ENCODE results near the gene EHMT2.
"Not testable (repeated sequence)": the region's sequence is repeated elsewhere in the genome, so short reads cannot be mapped to it uniquely, and the experiment has no call there.

EHMT2 gene

DNA sequence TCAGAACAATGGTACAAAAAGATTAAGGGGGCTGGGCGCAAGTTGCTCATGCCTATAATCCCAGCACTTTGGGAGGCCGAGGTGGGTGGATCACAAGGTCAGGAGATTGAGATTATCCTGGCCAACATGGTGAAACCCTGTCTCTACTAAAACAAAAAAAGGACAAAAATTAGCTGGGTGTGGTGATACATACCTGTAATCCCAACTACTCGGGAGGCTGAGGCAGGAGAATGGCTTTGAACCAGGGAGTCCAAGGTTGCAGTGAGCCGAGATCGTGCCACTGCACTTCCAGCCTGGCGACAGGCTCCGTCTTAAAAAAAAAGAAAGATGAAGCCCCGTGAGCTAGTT is 57.7 kb downstream of the EHMT2 start:
- not testable (repeated sequence) for DNase-seq (ENCODE audit: low read depth, low spot score)

DNA sequence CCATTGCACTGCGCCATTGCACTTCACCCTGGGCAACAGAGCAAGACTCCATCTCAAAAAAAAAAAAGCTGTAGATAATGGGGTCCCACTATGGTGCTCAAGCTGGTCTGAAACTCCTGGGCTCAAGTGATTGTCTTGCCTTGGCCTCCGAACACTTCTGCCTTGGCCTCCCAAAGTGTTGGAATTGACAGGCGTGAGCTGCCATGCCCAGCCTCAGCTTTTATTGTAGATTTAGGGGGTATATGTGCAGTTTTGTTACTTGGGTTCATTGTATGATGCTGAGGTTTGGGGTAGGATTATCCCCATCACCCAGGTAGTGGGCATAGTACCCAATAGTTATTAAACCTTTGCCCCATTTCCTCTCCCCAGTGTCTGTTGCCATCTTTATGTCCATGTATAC is 58.5 kb downstream of the EHMT2 start:
- DNase-seq (ENCODE audit: low read depth, low spot score): no peak

GRCh38 chr6:31838114-31838553 is 59.4 kb downstream of the EHMT2 start:
- not testable (repeated sequence) for DNase-seq (ENCODE audit: low read depth, low spot score)

GRCh38 chr6:31837369-31838113 is 60.0 kb downstream of the EHMT2 start:
- no peak for DNase-seq (ENCODE audit: low read depth, low spot score)

DNA sequence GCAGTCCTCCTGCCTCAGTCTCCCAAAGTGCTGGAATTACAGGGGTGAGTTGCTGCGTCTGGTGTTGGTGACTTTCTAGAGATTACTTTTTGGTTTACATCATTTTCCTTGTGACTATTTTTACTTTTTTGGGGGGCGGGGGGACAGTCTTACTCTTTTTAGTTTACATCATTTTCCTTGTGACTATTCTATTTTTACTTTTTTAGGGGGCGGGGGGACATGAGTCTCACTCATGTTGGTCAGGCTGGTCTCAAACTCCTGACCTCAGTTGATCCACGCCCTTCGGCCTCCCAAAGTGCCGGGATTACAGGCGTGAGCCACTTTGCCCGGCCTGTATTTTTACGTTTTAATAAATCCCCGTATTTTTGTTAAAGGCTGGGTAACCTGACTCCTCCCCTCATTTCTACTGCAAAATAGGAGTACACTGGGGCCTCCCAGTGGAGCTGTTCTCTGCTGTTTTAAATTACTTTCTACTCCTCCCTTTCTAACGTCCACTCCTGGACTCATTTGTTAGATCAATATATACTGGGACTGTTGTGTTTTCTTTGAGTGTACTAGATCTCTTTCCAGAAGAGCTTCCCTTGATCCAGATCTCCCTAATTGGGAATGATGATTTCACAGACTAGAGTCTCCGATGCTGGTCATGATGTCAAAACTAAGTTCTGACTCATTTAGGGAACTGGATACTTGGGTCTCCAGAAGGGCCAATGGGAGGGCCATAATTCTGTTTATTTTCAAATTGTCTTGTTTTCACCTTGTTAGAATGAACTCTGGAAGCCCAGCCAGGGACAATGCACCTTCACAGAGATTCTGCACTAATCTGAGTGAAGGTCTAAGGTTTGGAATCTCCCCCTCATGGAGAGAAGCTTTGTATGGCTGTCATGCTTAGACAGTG is 60.8 kb downstream of the EHMT2 start:
- no peak for DNase-seq (ENCODE audit: low read depth, low spot score)

DNA sequence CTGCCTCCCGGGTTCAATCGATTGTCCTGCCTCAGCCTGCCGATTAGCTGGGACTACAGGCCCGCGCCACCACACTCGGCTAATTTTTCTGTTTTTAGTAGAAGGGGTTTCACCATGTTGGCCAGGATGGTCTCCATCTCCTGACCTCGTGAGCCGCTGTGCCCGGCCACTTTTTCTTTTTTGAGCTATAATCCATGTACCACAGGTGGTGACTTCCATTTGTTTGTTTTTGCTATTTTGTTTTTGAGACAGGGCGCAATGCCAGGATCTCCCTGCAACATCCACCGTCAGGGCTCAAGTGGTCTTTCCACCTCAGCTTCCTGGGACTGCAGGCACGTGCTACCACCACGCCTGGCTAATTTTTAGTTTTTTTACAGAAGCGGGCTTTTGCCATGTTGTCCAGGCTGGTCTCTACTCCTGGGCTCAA is 61.4 kb downstream of the EHMT2 start:
- DNase-seq (ENCODE audit: low read depth, low spot score): no peak

GRCh38 chr6:31834367-31835250 is 62.9 kb downstream of the EHMT2 start:
- peak; percentile 93 for DNase-seq (ENCODE audit: low read depth, low spot score)

DNA sequence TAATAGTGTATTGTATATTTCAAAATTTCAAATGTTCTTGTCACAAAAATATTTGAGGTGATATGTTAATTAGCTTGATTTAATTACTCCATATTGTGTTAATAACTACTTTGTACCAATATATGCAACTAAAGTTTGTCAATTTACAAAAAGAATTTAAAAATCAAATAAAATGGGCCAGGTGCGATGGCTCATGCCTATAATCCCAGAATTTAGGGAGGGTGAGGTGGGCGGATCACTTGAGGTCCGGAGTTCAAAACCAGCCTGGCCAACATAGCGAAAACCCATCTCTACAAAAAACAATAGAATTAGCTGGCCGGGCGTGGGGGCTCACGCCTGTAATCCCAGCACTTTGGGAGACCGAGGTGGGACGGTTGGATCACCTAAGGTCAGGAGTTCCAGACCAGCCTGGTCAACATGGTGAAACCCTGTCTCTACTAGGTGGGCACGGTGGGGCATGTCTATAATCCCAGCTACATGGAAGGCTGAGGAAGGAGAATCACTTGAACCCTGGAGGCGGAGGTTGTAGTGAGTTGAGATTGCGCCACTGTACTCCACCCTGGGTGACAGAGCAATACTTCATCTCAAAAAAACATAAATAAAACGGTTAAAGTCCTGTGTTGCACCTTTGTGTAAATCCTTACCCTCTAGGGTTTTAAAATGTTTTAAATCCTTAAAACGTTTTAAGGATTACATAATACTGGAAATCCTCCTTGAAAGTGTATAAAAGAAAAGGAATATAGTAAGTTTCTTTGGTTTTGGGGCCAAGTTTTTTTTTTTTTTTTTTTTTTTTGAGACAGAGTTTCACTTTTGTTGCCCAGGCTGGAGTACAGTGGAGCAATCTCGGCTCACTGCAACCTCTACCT is 65.9 kb downstream of the EHMT2 start:
- DNase-seq (ENCODE audit: low read depth, low spot score): no peak

DNA sequence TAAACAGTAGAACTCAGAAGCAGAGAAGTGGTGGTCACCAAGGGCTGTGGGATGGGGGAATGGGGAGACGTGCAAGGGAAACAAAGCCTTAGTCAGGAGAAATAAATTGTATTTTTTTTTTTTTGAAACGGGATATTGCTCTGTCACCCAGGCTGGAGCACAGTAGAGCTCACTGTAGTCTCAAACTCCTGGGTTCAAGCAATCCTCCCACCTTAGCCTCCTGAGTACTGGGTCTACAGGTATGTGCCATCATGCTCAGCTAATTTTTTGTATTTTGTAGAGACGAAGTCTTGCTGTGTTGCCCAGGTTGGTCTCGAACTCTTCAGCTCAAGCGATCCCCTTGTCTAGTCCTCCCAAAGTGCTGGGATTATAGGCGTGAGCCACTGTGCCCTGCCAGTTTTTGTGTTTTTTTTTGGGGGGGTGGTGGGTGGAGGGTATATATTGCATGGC is 66.6 kb downstream of the EHMT2 start:
- DNase-seq (ENCODE audit: low read depth, low spot score): no peak

Measured in ELF-1 (cell line).